GM19328 (cell line): Measurements from ENCODE around the gene MBD3L3.
"Not testable (repeated sequence)": the region's sequence is repeated elsewhere in the genome, so short reads cannot be mapped to it uniquely, and the experiment has no call there.

Source experiments
- ATAC-seq: cut with Tn5 transposase; IDR thresholded peaks from one replicate; pipeline ENCODE4 v1.9.1; 2021; ENCODE audit warnings: mild to moderate bottlenecking, moderate library complexity; ENCODE audit not compliant: unreplicated experiment

The MBD3L3 gene

DNA sequence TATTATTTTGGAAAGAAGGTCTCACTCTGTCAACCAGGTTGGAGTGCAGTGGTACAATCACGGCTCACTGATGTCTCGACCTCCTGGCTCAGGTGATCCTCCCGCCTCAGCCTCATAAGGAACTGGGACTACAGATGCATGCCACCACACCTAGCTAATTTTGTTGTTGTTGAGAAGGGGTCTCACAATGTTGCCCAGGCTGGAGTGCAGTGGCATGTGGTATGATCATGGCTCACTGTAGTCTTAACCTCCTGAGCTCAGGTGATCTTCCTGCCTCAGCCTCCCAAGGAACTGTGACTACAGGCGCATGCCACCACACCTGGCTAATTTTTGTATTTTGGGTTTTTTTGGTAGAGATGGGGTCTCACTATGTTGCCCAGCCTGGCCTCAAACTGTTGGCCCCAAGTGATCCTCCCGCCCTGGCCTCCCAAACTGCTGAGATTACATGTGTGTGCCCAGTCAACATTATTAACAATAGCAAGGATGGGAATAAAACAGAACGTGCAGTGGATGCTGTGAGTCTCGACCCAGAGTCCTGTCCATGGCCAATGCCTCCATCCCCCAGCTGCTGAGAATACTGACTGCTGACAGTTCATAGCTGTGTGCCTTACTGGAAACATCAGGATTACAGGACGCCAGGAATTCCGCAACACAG is 5.4 kb upstream of the MBD3L3 start:
- ATAC-seq: no peak

DNA sequence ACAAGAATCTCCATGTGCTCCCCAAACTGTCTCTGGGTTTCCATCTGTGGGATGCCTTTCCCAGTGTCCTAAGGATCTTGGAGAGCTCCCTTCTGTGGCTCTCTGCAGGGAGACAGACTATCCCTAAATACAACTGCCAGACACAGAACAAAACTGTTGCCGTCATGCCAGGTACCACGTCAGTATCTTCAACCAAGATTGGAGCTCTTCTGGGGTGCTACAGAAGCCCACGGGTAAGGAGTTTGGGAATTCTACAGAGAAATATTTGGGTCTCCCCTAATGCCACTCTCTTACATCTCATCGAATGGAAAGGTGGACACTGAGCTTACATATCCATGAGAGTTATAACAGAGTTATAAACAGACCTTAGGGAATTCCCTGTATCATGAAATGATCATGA is 4.9 kb upstream of the MBD3L3 start:
- no peak for ATAC-seq

DNA sequence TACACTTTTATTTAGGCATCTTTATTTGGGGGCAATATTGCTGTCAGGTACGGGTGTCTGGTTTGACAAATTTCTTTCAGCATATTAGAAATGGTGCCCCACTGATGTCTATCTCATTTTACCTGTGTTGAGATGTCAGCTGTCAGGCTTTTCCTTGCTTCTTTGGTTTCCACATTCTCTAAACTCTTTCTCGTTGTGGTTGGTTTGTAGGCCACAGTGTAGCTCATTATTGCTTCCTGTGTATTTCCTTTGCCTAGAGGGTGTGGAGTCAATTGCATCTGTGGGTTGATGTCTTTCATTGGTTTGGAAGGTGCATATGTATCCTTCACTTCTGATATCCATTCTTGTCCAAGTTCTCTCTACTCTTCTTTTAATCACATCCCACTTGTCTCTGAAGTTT is 1.5 kb upstream of the MBD3L3 start:
- not testable (repeated sequence) for ATAC-seq

DNA sequence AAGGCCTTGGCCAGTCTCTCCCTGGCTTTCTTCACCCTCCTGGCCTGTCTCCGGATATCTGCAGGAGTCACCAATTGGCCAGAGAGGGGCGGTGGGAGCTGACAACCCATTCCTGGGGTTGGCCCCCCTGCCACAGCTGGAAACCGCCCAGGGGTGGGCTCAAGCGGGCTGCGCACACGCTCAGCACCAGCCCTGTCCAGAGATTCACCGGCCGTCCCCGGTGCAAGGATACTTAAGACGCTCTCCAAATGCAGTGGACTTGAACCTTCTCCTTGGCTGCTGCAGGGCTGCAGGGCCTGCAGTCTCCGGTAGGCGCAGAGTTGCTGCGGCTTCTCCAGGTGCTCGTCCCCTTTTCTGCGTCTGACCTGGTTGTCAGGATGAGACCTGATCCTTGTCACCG is 2.1 kb downstream of the MBD3L3 start:
- ATAC-seq: not testable (repeated sequence)

DNA sequence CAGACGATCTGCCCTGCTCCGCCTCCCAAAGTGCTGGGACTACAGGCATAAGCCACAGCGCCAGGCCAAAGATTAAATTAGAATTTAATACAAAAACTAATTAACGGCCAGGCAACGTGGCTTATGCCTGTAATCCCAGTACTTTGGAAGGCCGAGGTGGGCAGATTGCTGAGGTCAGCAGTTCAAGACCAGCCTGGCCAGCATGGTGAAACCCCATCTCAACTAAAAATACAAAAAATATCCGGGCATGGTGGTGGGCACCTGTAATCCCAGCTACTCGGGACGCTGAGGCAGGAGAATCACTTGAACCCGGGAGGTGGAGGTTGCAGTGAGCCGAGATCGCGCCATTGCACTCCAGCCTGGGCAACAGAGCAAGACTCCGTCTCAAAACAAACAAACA is 2.8 kb downstream of the MBD3L3 start:
- not testable (repeated sequence) for ATAC-seq

DNA sequence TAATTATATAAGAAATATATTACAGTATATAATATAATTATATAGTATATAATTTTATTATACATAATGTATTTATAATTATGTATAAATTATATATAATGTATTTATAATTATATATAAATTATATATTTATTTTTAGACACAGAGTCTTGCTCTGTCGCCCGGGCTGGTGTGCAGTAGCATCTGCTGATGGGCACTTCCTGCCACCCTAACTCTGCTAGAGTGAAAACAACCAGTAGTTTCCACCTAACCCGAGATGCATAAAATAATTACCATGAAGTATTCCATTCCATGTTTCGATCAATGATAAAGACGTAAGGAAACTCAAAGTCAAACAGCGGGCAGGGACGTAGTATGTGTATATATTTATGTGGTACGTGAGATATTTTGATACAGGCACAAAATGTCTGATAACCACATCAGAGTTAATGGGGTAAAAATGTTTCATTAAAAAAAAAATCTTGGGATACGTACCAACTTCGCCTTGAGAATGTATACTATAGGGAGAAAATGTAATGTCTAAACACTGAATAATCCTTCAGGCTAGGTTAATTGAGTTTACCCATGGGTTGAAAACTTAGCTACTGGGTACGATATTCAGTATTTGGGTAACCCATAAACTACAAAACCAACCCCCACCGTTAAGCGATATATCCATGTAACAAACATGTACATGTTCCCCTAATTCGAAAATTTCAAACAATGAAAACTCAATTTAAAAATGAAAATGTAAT is 3.7 kb downstream of the MBD3L3 start:
- ATAC-seq: not testable (repeated sequence)

DNA sequence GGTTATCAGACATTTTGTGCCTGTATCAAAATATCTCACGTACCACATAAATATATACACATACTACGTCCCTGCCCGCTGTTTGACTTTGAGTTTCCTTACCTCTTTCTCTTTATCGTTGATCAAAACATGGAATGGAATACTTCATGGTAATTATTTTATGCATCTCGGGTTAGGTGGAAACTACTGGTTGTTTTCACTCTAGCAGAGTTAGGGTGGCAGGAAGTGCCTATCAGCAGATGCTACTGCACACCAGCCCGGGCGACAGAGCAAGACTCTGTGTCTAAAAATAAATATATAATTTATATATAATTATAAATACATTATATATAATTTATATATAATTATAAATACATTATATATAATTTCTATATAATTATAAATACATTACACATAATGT is 5.6 kb downstream of the MBD3L3 start:
- not testable (repeated sequence) for ATAC-seq

DNA sequence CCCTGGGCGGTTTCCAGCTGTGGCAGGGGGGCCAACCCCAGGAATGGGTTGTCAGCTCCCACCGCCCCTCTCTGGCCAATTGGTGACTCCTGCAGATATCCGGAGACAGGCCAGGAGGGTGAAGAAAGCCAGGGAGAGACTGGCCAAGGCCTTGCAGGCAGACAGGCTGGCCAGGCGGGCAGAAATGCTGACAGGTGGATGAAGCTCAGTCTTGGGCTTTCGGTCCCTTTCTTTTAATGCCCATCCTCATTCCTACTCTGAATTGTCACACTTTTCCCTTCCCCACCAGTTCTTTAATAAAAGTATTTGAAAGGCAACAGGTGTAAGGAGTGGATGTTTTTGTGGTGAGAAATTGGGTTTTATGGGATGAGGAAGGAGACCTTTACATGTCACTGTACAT is 7.1 kb downstream of the MBD3L3 start:
- not testable (repeated sequence) for ATAC-seq

DNA sequence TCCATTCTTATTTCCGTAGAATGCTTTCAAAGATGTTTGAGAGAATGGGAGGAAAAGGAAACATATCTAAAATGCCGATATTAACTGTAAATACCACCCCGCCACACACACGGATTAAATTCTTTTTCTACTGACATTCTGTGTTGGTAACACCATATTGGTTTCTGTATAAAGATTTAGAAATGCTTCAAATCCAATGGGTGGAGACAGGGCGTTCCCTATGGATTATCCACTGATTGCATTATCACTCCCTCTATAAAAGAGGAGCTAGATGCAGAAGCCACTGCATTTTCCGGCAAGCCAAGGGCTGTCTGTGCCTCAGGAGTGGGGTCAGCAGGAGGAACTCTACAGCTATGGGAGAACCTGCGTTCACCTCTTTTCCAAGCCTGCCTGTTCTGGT is 9.5 kb downstream of the MBD3L3 start, which contains the start of gene MBD3L2:
MBD3L2 (plus strand) TSS at position 301 of the 400 bp plus-strand sequence; CDS start at position 354, 53 bp downstream.
- not testable (repeated sequence) for ATAC-seq

DNA sequence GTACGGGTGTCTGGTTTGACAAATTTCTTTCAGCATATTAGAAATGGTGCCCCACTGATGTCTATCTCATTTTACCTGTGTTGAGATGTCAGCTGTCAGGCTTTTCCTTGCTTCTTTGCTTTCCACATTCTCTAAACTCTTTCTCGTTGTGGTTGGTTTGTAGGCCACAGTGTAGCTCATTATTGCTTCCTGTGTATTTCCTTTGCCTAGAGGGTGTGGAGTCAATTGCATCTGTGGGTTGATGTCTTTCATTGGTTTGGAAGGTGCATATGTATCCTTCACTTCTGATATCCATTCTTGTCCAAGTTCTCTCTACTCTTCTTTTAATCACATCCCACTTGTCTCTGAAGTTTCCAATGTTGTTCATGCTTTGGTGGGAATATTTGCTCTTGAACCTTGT is 16.9 kb downstream of the MBD3L3 start:
- not testable (repeated sequence) for ATAC-seq

DNA sequence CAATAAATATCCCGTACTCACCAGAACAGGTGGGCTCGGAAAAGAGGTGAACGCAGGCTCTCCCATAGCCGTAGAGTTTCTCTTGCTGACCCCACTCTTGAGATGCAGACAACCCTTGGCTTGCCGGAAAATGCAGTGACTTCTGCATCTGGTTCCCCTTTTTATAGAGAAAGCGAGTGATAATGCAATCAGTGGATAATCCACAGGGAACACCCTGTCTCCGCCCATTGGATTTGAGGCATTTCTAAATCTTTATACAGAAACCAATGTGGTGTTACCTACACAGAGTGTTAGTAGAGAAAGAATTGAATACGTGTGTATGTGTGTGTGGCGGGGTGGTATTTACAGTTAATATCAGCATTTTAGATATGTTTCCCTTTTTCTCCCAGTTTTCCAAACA is 18.4 kb downstream of the MBD3L3 start, which contains the start of gene MBD3L4:
MBD3L4 (minus strand) TSS at position 101 of the 400 bp plus-strand sequence; CDS start at position 66, 35 bp downstream.
- ATAC-seq: not testable (repeated sequence)

DNA sequence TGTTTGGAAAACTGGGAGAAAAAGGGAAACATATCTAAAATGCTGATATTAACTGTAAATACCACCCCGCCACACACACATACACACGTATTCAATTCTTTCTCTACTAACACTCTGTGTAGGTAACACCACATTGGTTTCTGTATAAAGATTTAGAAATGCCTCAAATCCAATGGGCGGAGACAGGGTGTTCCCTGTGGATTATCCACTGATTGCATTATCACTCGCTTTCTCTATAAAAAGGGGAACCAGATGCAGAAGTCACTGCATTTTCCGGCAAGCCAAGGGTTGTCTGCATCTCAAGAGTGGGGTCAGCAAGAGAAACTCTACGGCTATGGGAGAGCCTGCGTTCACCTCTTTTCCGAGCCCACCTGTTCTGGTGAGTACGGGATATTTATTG is 28.2 kb downstream of the MBD3L3 start, which contains the start of gene MBD3L5:
MBD3L5 (plus strand) TSS at position 301 of the 400 bp plus-strand sequence; CDS start at position 335, 34 bp downstream.
- ATAC-seq: not testable (repeated sequence)

DNA sequence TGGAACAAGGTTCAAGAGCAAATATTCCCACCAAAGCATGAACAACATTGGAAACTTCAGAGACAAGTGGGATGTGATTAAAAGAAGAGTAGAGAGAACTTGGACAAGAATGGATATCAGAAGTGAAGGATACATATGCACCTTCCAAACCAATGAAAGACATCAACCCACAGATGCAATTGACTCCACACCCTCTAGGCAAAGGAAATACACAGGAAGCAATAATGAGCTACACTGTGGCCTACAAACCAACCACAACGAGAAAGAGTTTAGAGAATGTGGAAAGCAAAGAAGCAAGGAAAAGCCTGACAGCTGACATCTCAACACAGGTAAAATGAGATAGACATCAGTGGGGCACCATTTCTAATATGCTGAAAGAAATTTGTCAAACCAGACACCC is 29.7 kb downstream of the MBD3L3 start:
- ATAC-seq: not testable (repeated sequence)

DNA sequence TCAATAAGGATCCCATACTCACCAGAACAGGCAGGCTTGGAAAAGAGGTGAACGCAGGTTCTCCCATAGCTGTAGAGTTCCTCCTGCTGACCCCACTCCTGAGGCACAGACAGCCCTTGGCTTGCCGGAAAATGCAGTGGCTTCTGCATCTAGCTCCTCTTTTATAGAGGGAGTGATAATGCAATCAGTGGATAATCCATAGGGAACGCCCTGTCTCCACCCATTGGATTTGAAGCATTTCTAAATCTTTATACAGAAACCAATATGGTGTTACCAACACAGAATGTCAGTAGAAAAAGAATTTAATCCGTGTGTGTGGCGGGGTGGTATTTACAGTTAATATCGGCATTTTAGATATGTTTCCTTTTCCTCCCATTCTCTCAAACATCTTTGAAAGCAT is 37.1 kb downstream of the MBD3L3 start, which contains the start of gene MBD3L2B:
MBD3L2B (minus strand) TSS at position 101 of the 400 bp plus-strand sequence; CDS start at position 67, 34 bp downstream.
- ATAC-seq: not testable (repeated sequence)

DNA sequence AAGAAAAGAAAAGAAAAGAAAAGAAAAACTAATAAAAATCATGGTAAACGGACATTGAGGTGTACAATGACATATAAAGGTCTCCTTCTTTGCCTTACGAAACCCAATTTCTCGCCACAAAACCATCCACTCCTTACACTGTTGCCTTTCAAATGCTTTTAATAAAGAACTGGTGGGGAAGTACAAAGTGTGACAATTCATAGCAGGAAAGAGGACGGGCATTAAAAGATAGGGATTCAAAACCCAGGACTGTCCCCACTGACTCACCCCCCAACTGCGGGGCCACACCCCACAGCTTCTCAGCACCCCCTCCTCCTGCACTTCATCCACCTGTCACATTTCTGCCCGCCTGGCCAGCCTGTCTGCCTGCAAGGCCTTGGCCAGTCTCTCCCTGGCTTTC is 39.6 kb downstream of the MBD3L3 start:
- ATAC-seq: no peak

DNA sequence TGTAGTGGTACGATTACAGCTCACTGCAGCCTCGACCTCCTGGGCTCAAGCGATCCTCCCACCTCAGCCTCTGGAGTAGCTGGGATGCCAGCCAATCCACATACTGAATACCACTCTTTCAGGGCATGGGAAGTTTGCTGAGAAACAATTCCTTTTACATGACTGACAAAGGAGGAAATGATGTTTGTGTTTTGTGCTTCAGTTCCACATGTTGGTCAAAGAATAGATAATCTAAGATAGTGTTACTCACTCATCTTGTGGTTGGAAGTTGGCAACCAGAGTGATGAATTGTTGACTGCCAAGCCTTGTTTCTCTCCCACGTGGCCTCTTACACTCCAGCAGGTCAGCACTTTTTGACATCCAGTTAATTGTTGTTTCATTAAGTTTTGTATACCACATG is 44.8 kb downstream of the MBD3L3 start:
- no peak for ATAC-seq

DNA sequence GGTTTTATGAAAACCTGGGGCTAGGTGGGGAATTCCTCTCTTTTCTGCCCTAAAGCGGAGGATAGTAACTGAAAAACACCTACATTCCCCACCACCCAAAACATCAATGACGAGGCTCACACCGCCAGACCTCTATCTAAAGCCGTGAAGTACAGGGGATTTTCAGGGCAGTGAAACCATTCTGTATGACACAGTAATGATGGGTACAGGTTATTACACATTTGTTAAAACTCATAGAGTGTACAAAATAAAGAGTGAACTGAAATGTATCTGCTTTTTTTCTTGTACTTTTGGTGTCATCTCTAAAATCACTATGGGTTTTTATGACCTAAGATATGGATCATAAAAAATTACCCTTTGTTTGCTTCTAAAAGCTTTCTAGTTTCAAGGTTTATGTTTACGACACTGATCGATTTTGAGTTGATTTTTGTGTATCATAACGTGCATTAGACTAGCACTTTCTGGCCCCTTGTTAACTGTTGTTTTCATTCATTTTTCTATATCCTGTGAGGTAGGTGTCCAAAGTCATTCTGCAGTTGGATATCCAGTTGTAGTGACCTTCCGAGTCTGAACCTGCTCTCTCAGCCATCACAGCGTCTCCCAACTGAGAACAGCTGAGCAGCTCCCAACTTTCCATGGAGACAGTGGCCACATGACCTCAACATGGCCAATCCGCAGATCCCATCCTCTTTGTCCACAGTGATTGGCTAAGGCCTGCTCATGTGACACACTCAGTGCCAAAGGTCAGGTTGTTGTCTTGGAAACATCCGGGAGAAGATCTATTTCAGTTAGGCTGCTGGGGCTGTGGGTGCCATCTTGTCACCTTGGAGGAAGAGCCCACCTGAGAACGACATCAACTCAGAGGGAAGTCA is 47.5 kb downstream of the MBD3L3 start:
- ATAC-seq: no peak

DNA sequence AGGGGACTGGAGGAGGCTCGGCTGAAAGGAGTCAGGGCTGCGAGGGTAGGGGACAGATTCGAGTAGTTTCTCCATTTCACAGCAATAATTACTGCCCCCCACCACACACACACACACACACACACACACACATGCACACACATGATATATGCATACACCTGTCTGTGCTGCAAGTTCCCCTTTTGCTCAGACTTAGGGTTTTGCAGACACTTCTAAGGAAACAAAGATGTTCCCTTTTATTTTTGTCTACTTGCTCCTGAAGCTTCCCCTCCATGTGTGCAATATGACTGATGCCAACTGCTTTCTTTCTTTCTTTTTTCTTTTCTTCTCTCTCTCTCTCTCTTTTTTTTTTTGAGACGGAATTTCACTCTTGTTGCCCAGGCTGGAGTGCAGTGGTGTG is 50.6 kb downstream of the MBD3L3 start:
- ATAC-seq: no peak
